Measurements from ENCODE around the gene GPR176. TPM values are rescaled to one million over a fixed set of nuclear protein-coding genes. Genes with fewer than 3 reads are reported as not detected.
"Not testable (repeated sequence)": the region's sequence is repeated elsewhere in the genome, so short reads cannot be mapped to it uniquely, and the experiment has no call there.

The GPR176 gene
- total RNA-seq, 1 donor from 2014 or later, result 52.0 TPM

GRCh38 chr15:39820050-39820602 lies 99.9 kb downstream of the GPR176 start:
- no peak for DNase-seq (ENCODE audit: low read depth)
- Histone ChIP-seq H3K4me3 (ENCODE audit: low read depth, low read length) (no peak overlapping the region), H3K36me3 (ENCODE audit: control insufficient read depth, insufficient read depth, low read length) (no peaks in the 10 kb centered on the region), H3K27me3 (ENCODE audit: control insufficient read depth, insufficient read depth, low read length) (no peaks in the 10 kb centered on the region)
- TF ChIP-seq CTCF (IDR thresholded peaks at IDR 0.05; ENCODE audit: insufficient read depth, low read length, poor library complexity, severe bottlenecking), result no peak

GRCh38 chr15:39819533-39819932 lies 100.5 kb downstream of the GPR176 start:
- no peak for TF ChIP-seq CTCF (IDR thresholded peaks at IDR 0.05; ENCODE audit: insufficient read depth, low read length, poor library complexity, severe bottlenecking)
- Histone ChIP-seq H3K36me3 (ENCODE audit: control insufficient read depth, insufficient read depth, low read length) (no peaks in the 10 kb centered on the region), H3K4me3 (ENCODE audit: low read depth, low read length) (no peak overlapping the region), H3K27me3 (ENCODE audit: control insufficient read depth, insufficient read depth, low read length) (no peaks in the 10 kb centered on the region)
- no peak for DNase-seq (ENCODE audit: low read depth)

GRCh38 chr15:39817892-39818291 lies 102.2 kb downstream of the GPR176 start:
- no peak for DNase-seq (ENCODE audit: low read depth)
- Histone ChIP-seq H3K36me3 (ENCODE audit: control insufficient read depth, insufficient read depth, low read length) (no peaks in the 10 kb centered on the region), H3K4me3 (ENCODE audit: low read depth, low read length) (no peak overlapping the region), H3K27me3 (ENCODE audit: control insufficient read depth, insufficient read depth, low read length) (no peaks in the 10 kb centered on the region)
- TF ChIP-seq CTCF (IDR thresholded peaks at IDR 0.05; ENCODE audit: insufficient read depth, low read length, poor library complexity, severe bottlenecking), result no peak

- no peak for DNase-seq (ENCODE audit: low read depth)
- no peaks in the 10 kb centered on the region for H3K36me3 ChIP-seq (ENCODE audit: control insufficient read depth, insufficient read depth, low read length)
- H3K27me3 ChIP-seq (ENCODE audit: control insufficient read depth, insufficient read depth, low read length), result no peaks in the 10 kb centered on the region
- no peak for TF ChIP-seq CTCF (IDR thresholded peaks at IDR 0.05; ENCODE audit: insufficient read depth, low read length, poor library complexity, severe bottlenecking)
- H3K4me3 ChIP-seq (ENCODE audit: low read depth, low read length), result no peak overlapping the region
Observed at GRCh38 chr15:39814489-39814888, 105.6 kb downstream of the GPR176 start.

- not testable (repeated sequence) for H3K27me3 ChIP-seq (ENCODE audit: control insufficient read depth, insufficient read depth, low read length); H3K36me3 ChIP-seq (ENCODE audit: control insufficient read depth, insufficient read depth, low read length); DNase-seq (ENCODE audit: low read depth); H3K4me3 ChIP-seq (ENCODE audit: low read depth, low read length)
Observed at GRCh38 chr15:39812651-39813050, 107.4 kb downstream of the GPR176 start.

- H3K36me3 ChIP-seq (ENCODE audit: control insufficient read depth, insufficient read depth, low read length), result no peaks in the 10 kb centered on the region
- no peaks in the 10 kb centered on the region for H3K27me3 ChIP-seq (ENCODE audit: control insufficient read depth, insufficient read depth, low read length)
- TF ChIP-seq CTCF (IDR thresholded peaks at IDR 0.05; ENCODE audit: insufficient read depth, low read length, poor library complexity, severe bottlenecking), result no peak
- no peak overlapping the region for H3K4me3 ChIP-seq (ENCODE audit: low read depth, low read length)
- no peak for DNase-seq (ENCODE audit: low read depth)
Observed at GRCh38 chr15:39808909-39809308, 111.2 kb downstream of the GPR176 start.
